SH-SY5Y (cell line): ENCODE results near the gene SDR39U1.

Experiments used
- GATA2 ChIP-seq: IDR thresholded peaks from 2 replicates; pipeline ENCODE4 v1.6.1; 2011; ENCODE audit warnings: mild to moderate bottlenecking, low read depth, low read length
- GATA3 ChIP-seq: IDR thresholded peaks from 2 replicates; pipeline ENCODE4 v1.6.1; 2011; ENCODE audit warnings: low read depth, mild to moderate bottlenecking, low read length, moderate library complexity

- no peak for TF ChIP-seq GATA2
- no peak for TF ChIP-seq GATA3
These were observed 4.9 kb downstream of the SDR39U1 start for GRCh38 chr14:24437736-24438067.
